ENCODE measurements around the gene GOLGA6D. TPM values are rescaled to one million over a fixed set of nuclear protein-coding genes. Genes with fewer than 3 reads are reported as not detected.
"Not testable (repeated sequence)": the region's sequence is repeated elsewhere in the genome, so short reads cannot be mapped to it uniquely, and the experiment has no call there.

The GOLGA6D gene
- total RNA-seq, 1 experiment from 2014 or later: 0.28 TPM

GRCh38 chr15:75258620-75259343 lies 23.9 kb upstream of the GOLGA6D start:
- not testable (repeated sequence) for H3K27me3 ChIP-seq (ENCODE audit: control insufficient read depth, insufficient read depth, low read length); DNase-seq; H3K36me3 ChIP-seq (replicated peaks; ENCODE audit: control insufficient read depth, insufficient read depth, low read length); H3K4me3 ChIP-seq (ENCODE audit: insufficient read depth, low read depth, low read length)

GRCh38 chr15:75259873-75260272 lies 22.8 kb upstream of the GOLGA6D start:
- not testable (repeated sequence) for H3K27me3 ChIP-seq (ENCODE audit: control insufficient read depth, insufficient read depth, low read length); H3K36me3 ChIP-seq (replicated peaks; ENCODE audit: control insufficient read depth, insufficient read depth, low read length); DNase-seq; H3K4me3 ChIP-seq (ENCODE audit: insufficient read depth, low read depth, low read length)

GRCh38 chr15:75273751-75274359 lies 8.8 kb upstream of the GOLGA6D start:
- H3K27me3 ChIP-seq (ENCODE audit: control insufficient read depth, insufficient read depth, low read length); H3K4me3 ChIP-seq (ENCODE audit: insufficient read depth, low read depth, low read length); DNase-seq; H3K36me3 ChIP-seq (replicated peaks; ENCODE audit: control insufficient read depth, insufficient read depth, low read length): not testable (repeated sequence)

DNA sequence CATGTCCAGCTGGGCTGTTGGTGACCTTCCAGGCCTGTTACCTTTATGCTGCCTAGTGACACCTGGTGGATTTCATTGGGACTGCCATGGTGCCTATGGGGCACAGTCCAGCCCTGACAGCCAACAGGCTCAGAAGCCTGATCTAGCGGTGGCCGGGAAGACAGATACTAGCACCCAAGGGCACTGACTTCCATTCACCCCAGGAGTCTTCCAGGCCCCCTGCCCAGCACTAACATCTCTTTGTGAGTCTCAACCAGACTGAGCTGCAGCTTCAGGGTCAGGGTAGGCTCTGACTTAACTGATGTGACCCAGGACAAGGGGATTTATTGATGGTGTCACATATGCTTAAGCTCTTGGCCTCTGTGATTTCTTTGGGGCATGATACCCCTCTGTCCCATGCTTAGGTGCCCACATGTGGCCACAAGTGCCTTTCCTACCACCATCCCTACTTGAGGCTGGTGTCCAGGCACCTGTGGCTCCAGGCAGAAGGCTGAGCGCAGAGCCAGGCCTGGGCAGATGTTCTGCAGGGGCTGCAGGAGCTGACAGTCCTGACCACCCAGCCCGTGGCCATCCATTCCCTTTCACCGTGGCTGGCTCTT lies 8.0 kb upstream of the GOLGA6D start:
- H3K27me3 ChIP-seq (ENCODE audit: control insufficient read depth, insufficient read depth, low read length); H3K36me3 ChIP-seq (replicated peaks; ENCODE audit: control insufficient read depth, insufficient read depth, low read length); DNase-seq; H3K4me3 ChIP-seq (ENCODE audit: insufficient read depth, low read depth, low read length): not testable (repeated sequence)

- not testable (repeated sequence) for H3K27me3 ChIP-seq (ENCODE audit: control insufficient read depth, insufficient read depth, low read length); DNase-seq; H3K4me3 ChIP-seq (ENCODE audit: insufficient read depth, low read depth, low read length)
These were observed 7.0 kb upstream of the GOLGA6D start for GRCh38 chr15:75275617-75276016.

DNA sequence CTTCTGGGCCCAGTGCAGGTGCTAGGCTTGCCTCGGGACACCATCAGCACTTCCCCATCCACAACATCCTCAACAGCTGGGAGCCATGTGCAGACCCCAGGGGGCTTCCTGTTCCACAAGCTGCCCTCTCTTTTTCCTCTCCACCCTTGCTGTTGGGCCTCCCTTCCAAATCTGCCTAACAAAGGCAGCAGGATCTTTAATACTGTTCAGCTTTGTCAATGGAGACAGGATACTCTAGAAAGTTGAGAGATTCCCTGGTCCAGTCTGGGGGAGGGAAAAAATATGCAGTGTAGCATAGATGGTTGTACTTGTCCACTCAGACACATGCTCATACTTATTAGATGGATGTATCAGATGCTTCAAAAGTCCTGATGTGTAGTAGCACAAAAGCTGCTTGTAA lies 4.1 kb upstream of the GOLGA6D start:
- not testable (repeated sequence) for DNase-seq

More at GRCh38 chr15:75275617-75276016, 7.0 kb upstream of the GOLGA6D start:
- not testable (repeated sequence) for H3K36me3 ChIP-seq (replicated peaks; ENCODE audit: control insufficient read depth, insufficient read depth, low read length)

DNA sequence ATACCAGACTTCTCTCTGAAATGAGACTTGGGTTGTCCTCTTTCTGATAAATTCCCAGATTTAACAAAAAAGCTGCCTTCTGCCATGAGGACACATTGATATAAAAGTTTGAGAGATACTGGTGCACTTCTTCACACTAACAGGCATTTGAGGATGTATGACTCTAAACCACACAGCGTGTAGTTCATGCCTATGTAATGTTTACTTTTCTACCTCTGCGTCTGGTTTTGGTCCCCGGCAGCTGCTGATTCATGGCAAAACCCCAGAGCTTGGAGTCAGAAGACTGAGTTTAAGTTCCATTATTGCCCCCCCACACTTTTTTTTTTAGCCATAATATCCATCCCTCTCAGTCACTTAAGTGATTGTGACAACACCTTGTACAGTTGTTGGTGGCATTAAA lies 1.5 kb downstream of the GOLGA6D start:
- H3K36me3 ChIP-seq (replicated peaks; ENCODE audit: control insufficient read depth, insufficient read depth, low read length); DNase-seq; H3K27me3 ChIP-seq (ENCODE audit: control insufficient read depth, insufficient read depth, low read length); H3K4me3 ChIP-seq (ENCODE audit: insufficient read depth, low read depth, low read length): not testable (repeated sequence)

More for the DNA sequence above, 4.1 kb upstream of the GOLGA6D start:
- H3K27me3 ChIP-seq (ENCODE audit: control insufficient read depth, insufficient read depth, low read length); H3K36me3 ChIP-seq (replicated peaks; ENCODE audit: control insufficient read depth, insufficient read depth, low read length); H3K4me3 ChIP-seq (ENCODE audit: insufficient read depth, low read depth, low read length): not testable (repeated sequence)

DNA sequence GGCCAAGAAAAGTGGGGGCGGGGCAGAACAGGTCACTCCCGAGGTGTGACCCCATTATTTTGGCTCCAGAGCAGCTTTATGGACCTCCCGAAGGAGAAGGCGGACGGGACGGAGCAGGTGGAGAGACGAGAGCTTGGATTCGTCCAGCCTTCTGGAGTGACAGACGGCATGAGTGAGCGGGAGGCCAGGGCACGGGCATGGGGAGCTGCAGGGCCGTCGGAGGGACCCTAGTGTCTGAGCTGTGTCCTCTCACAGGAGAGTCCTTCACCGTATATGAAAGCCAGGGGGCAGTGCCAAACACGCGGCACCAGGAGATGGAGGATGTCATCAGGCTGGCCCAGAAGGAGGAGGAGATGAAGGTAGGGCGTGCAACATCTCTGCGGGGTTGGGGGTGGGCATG lies 11.0 kb downstream of the GOLGA6D start:
- not testable (repeated sequence) for H3K4me3 ChIP-seq (ENCODE audit: insufficient read depth, low read depth, low read length)

GRCh38 chr15:75298541-75299310 lies 16.1 kb downstream of the GOLGA6D start:
- not testable (repeated sequence) for H3K4me3 ChIP-seq (ENCODE audit: insufficient read depth, low read depth, low read length); H3K36me3 ChIP-seq (replicated peaks; ENCODE audit: control insufficient read depth, insufficient read depth, low read length); H3K27me3 ChIP-seq (ENCODE audit: control insufficient read depth, insufficient read depth, low read length); DNase-seq

More for the DNA sequence above, 11.0 kb downstream of the GOLGA6D start:
- not testable (repeated sequence) for H3K36me3 ChIP-seq (replicated peaks; ENCODE audit: control insufficient read depth, insufficient read depth, low read length); DNase-seq; H3K27me3 ChIP-seq (ENCODE audit: control insufficient read depth, insufficient read depth, low read length)

DNA sequence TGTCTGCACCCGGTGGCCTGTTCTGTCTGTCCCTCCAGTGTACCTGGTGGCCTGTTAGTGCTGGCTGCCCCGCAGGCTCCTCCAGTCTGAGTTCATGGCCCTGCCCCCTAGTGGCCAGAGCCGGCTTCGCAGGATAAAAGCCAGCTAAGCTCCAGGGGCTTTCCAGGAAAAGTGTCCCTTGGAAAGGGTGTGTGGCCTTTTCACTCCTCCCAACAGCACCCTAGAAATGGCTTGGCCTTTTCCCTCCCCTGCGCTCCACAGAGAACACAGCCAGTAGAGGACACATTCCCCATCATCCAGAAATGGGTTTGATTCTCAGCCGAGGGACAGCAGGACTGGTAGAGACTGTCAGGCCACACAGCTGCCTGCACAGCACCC lies 16.7 kb downstream of the GOLGA6D start:
- not testable (repeated sequence) for H3K36me3 ChIP-seq (replicated peaks; ENCODE audit: control insufficient read depth, insufficient read depth, low read length); H3K4me3 ChIP-seq (ENCODE audit: insufficient read depth, low read depth, low read length); DNase-seq; H3K27me3 ChIP-seq (ENCODE audit: control insufficient read depth, insufficient read depth, low read length)

DNA sequence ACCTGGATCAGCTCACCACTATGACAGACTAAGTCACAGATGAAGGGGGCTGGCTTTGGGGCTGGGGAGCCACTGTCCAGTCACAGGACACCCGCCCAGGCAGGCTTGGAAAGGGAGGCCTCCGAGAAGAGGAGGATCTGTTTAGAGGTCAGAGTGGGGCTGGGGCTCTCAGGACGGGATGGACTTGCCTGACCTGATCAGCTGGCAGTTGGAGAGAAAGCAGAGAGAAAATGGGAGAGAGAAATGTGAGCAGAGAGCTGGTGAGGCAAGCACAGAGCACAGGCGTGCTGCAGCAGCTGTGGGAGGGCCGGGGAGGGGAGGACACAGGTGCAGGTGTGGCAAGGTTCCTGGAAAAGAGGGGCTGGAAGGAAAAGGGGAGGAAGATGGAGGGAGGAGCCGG lies 17.4 kb downstream of the GOLGA6D start:
- not testable (repeated sequence) for H3K27me3 ChIP-seq (ENCODE audit: control insufficient read depth, insufficient read depth, low read length); H3K4me3 ChIP-seq (ENCODE audit: insufficient read depth, low read depth, low read length); DNase-seq; H3K36me3 ChIP-seq (replicated peaks; ENCODE audit: control insufficient read depth, insufficient read depth, low read length)

DNA sequence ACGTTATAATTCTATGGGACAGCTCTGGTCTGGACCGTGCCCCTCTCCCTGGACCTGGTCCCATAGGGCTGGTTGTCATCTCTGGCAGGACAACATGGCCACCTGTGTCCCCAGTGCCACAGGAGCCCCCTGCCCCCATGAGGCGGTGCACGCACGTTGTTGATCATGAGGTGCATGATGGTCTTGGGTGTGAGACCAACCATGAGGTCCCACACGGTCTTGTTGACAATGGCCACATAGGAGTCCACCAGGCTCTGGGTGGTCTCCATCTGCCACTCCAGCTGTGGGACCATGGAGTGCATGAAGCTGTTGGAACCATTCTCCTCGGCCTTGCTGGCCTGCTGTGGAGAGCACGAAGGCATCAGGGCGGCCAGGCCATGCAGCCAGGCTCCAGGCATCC lies 19.7 kb downstream of the GOLGA6D start:
- Histone ChIP-seq H3K4me3 (ENCODE audit: insufficient read depth, low read depth, low read length) (no peak overlapping the region), H3K27me3 (ENCODE audit: control insufficient read depth, insufficient read depth, low read length) (no peaks in the 10 kb centered on the region), H3K36me3 (replicated peaks; ENCODE audit: control insufficient read depth, insufficient read depth, low read length) (no peaks in the 10 kb centered on the region)
- no peak for DNase-seq

DNA sequence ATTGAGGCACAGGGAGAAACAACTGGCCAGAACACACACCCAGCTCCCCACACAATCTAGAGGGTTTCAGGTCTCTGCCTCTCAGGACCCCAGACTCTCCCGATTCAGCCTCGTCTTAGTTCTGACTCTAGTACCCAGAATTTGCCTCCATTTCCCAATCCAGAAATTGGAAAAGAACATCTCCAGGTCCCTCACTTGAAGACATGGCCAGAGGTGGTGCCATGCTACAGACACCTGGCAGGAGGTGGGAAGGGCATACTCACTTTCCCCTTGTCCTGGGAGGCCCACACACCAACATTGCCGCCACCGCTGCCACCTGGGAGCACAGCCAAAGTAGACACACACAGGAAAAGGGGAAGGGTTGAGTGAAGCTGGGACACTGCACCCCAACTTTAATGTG lies 20.1 kb downstream of the GOLGA6D start:
- DNase-seq; H3K36me3 ChIP-seq (replicated peaks; ENCODE audit: control insufficient read depth, insufficient read depth, low read length); H3K27me3 ChIP-seq (ENCODE audit: control insufficient read depth, insufficient read depth, low read length); H3K4me3 ChIP-seq (ENCODE audit: insufficient read depth, low read depth, low read length): not testable (repeated sequence)

GRCh38 chr15:75306188-75306587 lies 23.6 kb downstream of the GOLGA6D start:
- Histone ChIP-seq H3K36me3 (replicated peaks; ENCODE audit: control insufficient read depth, insufficient read depth, low read length) (no peaks in the 10 kb centered on the region), H3K27me3 (ENCODE audit: control insufficient read depth, insufficient read depth, low read length) (no peaks in the 10 kb centered on the region), H3K4me3 (ENCODE audit: insufficient read depth, low read depth, low read length) (no peak overlapping the region)
- DNase-seq: no peak
